Type B pancreatic cell (in vitro differentiated cells): ENCODE measurements around the gene CTDSP2. TPM values are rescaled to one million over a fixed set of nuclear protein-coding genes. Genes with fewer than 3 reads are reported as not detected.
"Not testable (repeated sequence)": the region's sequence is repeated elsewhere in the genome, so short reads cannot be mapped to it uniquely, and the experiment has no call there.

Experiments
- DNase-seq: peaks from one replicate; pipeline ENCODE4 v3.0.0; 2021; ENCODE audit warnings: mixed read lengths; ENCODE audit not compliant: unreplicated experiment; ENCODE audit errors: extremely low spot score
- H3K27ac Mint-ChIP-seq: 2 replicates; pipeline ENCODE4 v1.8.0; 2021; ENCODE audit warnings: mild to moderate bottlenecking, mixed read lengths
- H3K27me3 Mint-ChIP-seq: 2 replicates; pipeline ENCODE4 v1.8.0; 2021; ENCODE audit warnings: mixed read lengths
- H3K36me3 Mint-ChIP-seq: 2 replicates; pipeline ENCODE4 v1.8.0; 2021; ENCODE audit warnings: mixed read lengths
- H3K4me1 Mint-ChIP-seq: one replicate; pipeline ENCODE4 v1.8.0; 2021; ENCODE audit warnings: mixed read lengths; ENCODE audit not compliant: unreplicated experiment
- H3K4me3 Mint-ChIP-seq: 2 replicates; pipeline ENCODE4 v1.8.0; 2021; ENCODE audit warnings: mild to moderate bottlenecking, mixed read lengths
- H3K9me3 Mint-ChIP-seq: 2 replicates; pipeline ENCODE4 v1.8.0; 2021; ENCODE audit warnings: mixed read lengths
- total RNA-seq: library from RNA; stranded (reverse); gene quantifications from 2 replicates; pipeline ENCODE4 v1.2.1, GENCODE V29; 2021; ENCODE audit warnings: low replicate concordance
- TF ChIP-seq, protein P1 (sequence below): fragments of 200-600 bp; sonication (generic); conservative IDR thresholded peaks from 2 replicates; pipeline ENCODE4 v1.5.0; 2021; ENCODE audit warnings: antibody characterized with exemption, mild to moderate bottlenecking

The CTDSP2 gene
- total RNA-seq, 1 donor from 2014 or later, result 183 TPM

GRCh38 chr12:57889500-57889989 is 43.0 kb upstream of the CTDSP2 start:
- TF ChIP-seq, protein P1, sequence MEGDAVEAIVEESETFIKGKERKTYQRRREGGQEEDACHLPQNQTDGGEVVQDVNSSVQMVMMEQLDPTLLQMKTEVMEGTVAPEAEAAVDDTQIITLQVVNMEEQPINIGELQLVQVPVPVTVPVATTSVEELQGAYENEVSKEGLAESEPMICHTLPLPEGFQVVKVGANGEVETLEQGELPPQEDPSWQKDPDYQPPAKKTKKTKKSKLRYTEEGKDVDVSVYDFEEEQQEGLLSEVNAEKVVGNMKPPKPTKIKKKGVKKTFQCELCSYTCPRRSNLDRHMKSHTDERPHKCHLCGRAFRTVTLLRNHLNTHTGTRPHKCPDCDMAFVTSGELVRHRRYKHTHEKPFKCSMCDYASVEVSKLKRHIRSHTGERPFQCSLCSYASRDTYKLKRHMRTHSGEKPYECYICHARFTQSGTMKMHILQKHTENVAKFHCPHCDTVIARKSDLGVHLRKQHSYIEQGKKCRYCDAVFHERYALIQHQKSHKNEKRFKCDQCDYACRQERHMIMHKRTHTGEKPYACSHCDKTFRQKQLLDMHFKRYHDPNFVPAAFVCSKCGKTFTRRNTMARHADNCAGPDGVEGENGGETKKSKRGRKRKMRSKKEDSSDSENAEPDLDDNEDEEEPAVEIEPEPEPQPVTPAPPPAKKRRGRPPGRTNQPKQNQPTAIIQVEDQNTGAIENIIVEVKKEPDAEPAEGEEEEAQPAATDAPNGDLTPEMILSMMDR, result no peak
- DNase-seq, result no peak
- Mint-ChIP-seq H3K4me3 (peak overlapping the region; percentile 20), H3K36me3 (peaks cover 4% of the 10 kb centered on the region), H3K4me1 (peaks cover 46% of the 10 kb centered on the region), H3K9me3 (no peaks in the 10 kb centered on the region), H3K27me3 (peaks cover 3% of the 10 kb centered on the region), H3K27ac (peak overlapping the region; percentile 37)

DNA sequence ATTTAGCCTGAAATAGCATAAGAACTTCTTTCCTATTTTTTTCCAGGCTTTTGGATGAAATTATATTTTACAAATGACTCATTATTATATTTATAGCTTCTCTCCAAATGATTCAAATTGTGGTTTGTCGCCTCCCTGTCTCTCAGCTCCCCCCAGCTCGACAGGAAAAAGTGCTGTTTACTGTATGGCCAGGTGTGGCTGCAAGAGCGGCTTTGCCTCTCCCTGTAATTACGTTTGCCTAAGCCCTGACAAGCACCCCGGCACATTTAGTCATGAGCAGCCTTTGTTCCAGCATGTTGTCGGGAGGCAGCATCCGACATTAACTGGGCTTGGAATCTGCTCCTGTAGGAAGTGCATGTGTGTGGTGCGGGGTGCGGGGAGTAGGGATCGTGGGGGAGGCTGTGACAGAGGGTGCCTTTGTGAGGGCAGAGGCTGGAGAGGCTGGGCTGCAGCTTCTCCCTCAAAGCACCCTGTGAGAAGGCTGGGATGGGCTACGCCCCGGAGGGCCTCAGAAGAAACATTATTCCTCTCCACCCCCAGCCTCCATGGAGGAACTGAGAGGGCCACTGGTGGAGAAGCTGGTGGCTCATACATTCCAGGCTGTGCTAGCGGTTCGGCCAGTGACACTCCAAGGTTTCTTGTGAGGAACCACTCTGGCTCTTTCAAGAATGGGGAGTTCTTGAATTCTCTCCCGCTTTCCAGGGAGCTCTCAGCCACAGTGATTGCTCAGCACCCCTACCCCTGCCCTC is 42.1 kb upstream of the CTDSP2 start:
- Mint-ChIP-seq H3K27ac (peak overlapping the region; percentile 88), H3K27me3 (peaks cover 3% of the 10 kb centered on the region), H3K9me3 (peaks cover 4% of the 10 kb centered on the region), H3K4me3 (peak overlapping the region; percentile 61), H3K36me3 (peaks cover 4% of the 10 kb centered on the region), H3K4me1 (peaks cover 36% of the 10 kb centered on the region)
- no peak for DNase-seq
- TF ChIP-seq, protein P1, result no peak

DNA sequence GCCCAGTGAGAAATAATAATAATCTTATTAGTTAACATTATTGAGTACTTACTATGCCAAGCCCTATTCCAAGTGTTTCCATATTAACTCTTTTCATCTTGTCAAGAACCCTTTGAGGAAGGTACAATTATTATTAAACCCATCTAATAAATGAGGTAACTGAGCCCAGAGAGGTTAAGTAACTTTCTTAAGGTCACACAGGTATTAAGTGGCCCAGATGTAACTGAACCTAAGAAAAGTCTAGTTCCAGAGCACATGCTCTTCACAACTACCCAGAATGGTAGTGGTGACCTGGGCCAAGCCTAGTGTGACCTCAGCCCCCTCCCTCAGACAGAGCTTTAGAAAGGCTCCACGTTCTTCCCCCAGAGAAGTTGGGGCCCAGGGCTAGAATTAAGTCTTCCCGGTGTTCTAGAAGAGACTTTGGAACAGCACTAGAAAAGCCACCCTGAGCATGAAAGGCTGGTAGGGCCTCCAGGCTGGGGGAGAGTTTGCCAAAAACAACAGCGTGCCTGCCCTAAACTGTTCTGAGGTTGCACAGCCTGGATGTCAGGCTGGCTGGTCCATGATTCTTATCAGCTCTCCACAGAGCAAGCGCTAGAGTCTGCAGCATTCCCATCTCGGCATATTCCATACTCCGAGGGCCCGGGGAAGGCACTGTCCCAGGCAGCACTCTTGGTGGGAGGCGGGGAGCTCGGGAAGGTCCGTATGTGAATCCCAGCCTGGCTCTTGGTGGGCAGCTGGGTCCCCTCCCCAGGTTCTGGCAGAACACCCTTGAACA is 41.3 kb upstream of the CTDSP2 start:
- peaks cover 3% of the 10 kb centered on the region for H3K27me3 Mint-ChIP-seq
- no peak for DNase-seq
- TF ChIP-seq, protein P1, result no peak
- H3K9me3 Mint-ChIP-seq, result peaks cover 6% of the 10 kb centered on the region
- H3K27ac Mint-ChIP-seq, result peak overlapping the region; percentile 88
- H3K36me3 Mint-ChIP-seq, result peaks cover 4% of the 10 kb centered on the region
- peak overlapping the region; percentile 51 for H3K4me3 Mint-ChIP-seq
- peaks cover 32% of the 10 kb centered on the region for H3K4me1 Mint-ChIP-seq

- H3K27ac Mint-ChIP-seq, result peak overlapping the region; percentile 20
- peaks cover 25% of the 10 kb centered on the region for H3K4me1 Mint-ChIP-seq
- H3K4me3 Mint-ChIP-seq, H3K36me3 Mint-ChIP-seq, H3K27me3 Mint-ChIP-seq, DNase-seq, H3K9me3 Mint-ChIP-seq: not testable (repeated sequence)
These were observed 40.4 kb upstream of the CTDSP2 start for GRCh38 chr12:57886964-57887363.

GRCh38 chr12:57886542-57886941 is 40.0 kb upstream of the CTDSP2 start:
- TF ChIP-seq, protein P1, result no peak
- H3K36me3 Mint-ChIP-seq, result no peaks in the 10 kb centered on the region
- H3K27ac Mint-ChIP-seq, result peak overlapping the region; percentile 20
- H3K4me1 Mint-ChIP-seq, result peaks cover 21% of the 10 kb centered on the region
- H3K9me3 Mint-ChIP-seq, result peaks cover 6% of the 10 kb centered on the region
- H3K4me3 Mint-ChIP-seq, result no peak overlapping the region
- DNase-seq, result no peak
- no peaks in the 10 kb centered on the region for H3K27me3 Mint-ChIP-seq

DNA sequence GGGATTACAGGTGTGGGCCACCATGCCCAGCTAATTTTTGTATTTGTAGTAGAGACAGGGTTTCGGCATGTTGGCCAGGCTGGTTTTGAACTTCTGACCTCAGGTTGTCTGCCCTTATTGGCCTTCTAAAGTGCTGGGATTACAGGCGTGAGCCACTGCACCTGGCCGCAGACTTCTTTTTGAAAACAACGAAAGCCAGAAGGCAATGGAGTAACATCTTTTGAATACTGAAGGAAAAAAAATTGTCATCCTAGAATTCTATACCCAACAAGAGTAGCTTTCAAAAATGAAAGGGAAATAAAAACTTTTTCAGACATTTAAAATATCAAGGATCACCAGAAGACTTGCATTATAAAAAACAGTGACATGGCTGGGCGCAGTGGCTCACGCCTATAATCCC is 38.7 kb upstream of the CTDSP2 start:
- DNase-seq, result no peak
- H3K9me3 Mint-ChIP-seq, result peaks cover 6% of the 10 kb centered on the region
- no peaks in the 10 kb centered on the region for H3K27me3 Mint-ChIP-seq
- H3K4me3 Mint-ChIP-seq, result no peak overlapping the region
- peaks cover 19% of the 10 kb centered on the region for H3K4me1 Mint-ChIP-seq
- no peak overlapping the region for H3K27ac Mint-ChIP-seq
- TF ChIP-seq, protein P1, result no peak
- H3K36me3 Mint-ChIP-seq, result no peaks in the 10 kb centered on the region
